Uterus (tissue), 4 donors: ENCODE measurements around the gene TAF12. TPM values are rescaled to one million over a fixed set of nuclear protein-coding genes. Genes with fewer than 3 reads are reported as not detected.
"Not testable (repeated sequence)": the region's sequence is repeated elsewhere in the genome, so short reads cannot be mapped to it uniquely, and the experiment has no call there.

ENCODE experiments used
- DNase-seq, 2 donors: peaks; one replicate each; pipeline ENCODE4 v3.0.0-alpha.2; 2019 to 2020
- H3K27ac ChIP-seq, 2 donors: fragments of 200-600 bp; sonication (generic); 1 replicate in 1 of 2; 2 replicates in 1 of 2; pipeline ENCODE4 v1.5.1; 2016 to 2018
- H3K27me3 ChIP-seq, 2 donors: fragments of 200-600 bp; sonication (generic); one replicate each; pipeline ENCODE4 v1.5.1; 2018 to 2019; ENCODE audit warnings: control low read depth in 1 of 2
- H3K36me3 ChIP-seq, 2 donors: fragments of 200-600 bp; sonication (generic); one replicate each; pipeline ENCODE4 v1.5.1; 2019; ENCODE audit warnings: control low read depth in 1 of 2
- H3K4me1 ChIP-seq, 2 donors: fragments of 200-600 bp; sonication (generic); one replicate each; pipeline ENCODE4 v1.5.1; 2018 to 2019; ENCODE audit warnings: control low read depth in 1 of 2
- H3K4me3 ChIP-seq, 2 donors: fragments of 200-600 bp; sonication (generic); 1 replicate in 1 of 2; 2 replicates in 1 of 2; pipeline ENCODE4 v1.5.1; 2018 to 2019; ENCODE audit warnings: mild to moderate bottlenecking in 1 of 2
- H3K9me3 ChIP-seq, 2 donors: fragments of 200-600 bp; sonication (generic); one replicate each; pipeline ENCODE4 v1.5.1; 2019; ENCODE audit warnings: control low read depth in 1 of 2
- CTCF ChIP-seq, 4 experiments: fragments of 200-600 bp in 2 of 4; fragments of 450-650 bp in 2 of 4; sonication (generic) in 2 of 4; IDR thresholded peaks; one replicate each; pipeline ENCODE4 v1.5.1; 2016 to 2019; ENCODE audit warnings: antibody characterized with exemption in 4 of 4, mild to moderate bottlenecking in 2 of 4, moderate library complexity in 1 of 4
- POLR2A ChIP-seq, 2 donors: fragments of 450-650 bp; IDR thresholded peaks; one replicate each; pipeline ENCODE4 v1.6.1; 2016; ENCODE audit warnings: antibody characterized with exemption in 2 of 2, mild to moderate bottlenecking in 1 of 2, moderate library complexity in 1 of 2
- intact Hi-C: fragments of 100-400 bp; cut with DNase I; formaldehyde crosslinking; loops from one replicate; pipeline ENCODE4 v1.15.1; 2023; ENCODE audit warnings: low total_unique reads
- total RNA-seq, 4 donors: library from RNA; depleted of rRNA in 3 of 4; stranded (reverse); fragments of >200 nt in 3 of 4; gene quantifications; one replicate each; pipeline versions ENCODE4 v1.1.0 to v1.2.4, GENCODE V29; 2014 to 2023
- donor health status: DM: yes; HTN: yes; CAD: no.

The TAF12 gene
- total RNA-seq, result 10 to 100 TPM in 3 of 4 donors, 1 to 10 TPM in 1; 5.3 to 24.4 (median 13.7) TPM

- H3K36me3 ChIP-seq, result no peaks in the 10 kb centered on the region
- H3K27me3 ChIP-seq, result no peaks in the 10 kb centered on the region
Measured at GRCh38 chr1:28642847-28643635, at the start of gene TAF12. TAF12 (minus strand) TSS chr1:28643067; CDS start chr1:28622081, 20,986 bp downstream.

GRCh38 chr1:28691627-28692026 is 48.8 kb upstream of the TAF12 start:
- intact Hi-C loops, H3K27ac ChIP-seq, H3K36me3 ChIP-seq, DNase-seq, H3K27me3 ChIP-seq, H3K4me1 ChIP-seq, H3K4me3 ChIP-seq, H3K9me3 ChIP-seq: not testable (repeated sequence)

More at GRCh38 chr1:28642847-28643635, at the start of gene TAF12:
- Histone ChIP-seq H3K9me3 (no peaks in the 10 kb centered on the region), H3K4me3 (peak within 1 kb of the TSS; percentile 69 to 75), H3K27ac (peak within 1 kb of the TSS; percentile 79 to 86), H3K4me1 (peaks cover 8 to 11% of the 10 kb centered on the region in 2 donors)
- TF ChIP-seq CTCF (IDR thresholded peaks at IDR 0.05) (peak; percentile 39 to 70 (median 60)), POLR2A (IDR thresholded peaks at IDR 0.05) (peak; percentile 91)
- peak; percentile 89 to 94 for DNase-seq
- intact Hi-C loops, result no loop called here

GRCh38 chr1:28684937-28685336 is 42.1 kb upstream of the TAF12 start:
- no peaks in the 10 kb centered on the region for H3K36me3 ChIP-seq
- TF ChIP-seq CTCF (IDR thresholded peaks at IDR 0.05), result no peak
- TF ChIP-seq POLR2A (IDR thresholded peaks at IDR 0.05), result no peak

GRCh38 chr1:28682840-28683239 is 40.0 kb upstream of the TAF12 start:
- Histone ChIP-seq H3K27me3 (no peaks in the 10 kb centered on the region), H3K9me3 (no peaks in the 10 kb centered on the region), H3K27ac (no peak overlapping the region), H3K36me3 (no peaks in the 10 kb centered on the region), H3K4me3 (no peak overlapping the region), H3K4me1 (no peaks in the 10 kb centered on the region)
- no peak for TF ChIP-seq POLR2A (IDR thresholded peaks at IDR 0.05)
- TF ChIP-seq CTCF (IDR thresholded peaks at IDR 0.05), result no peak
- DNase-seq, result no peak
- intact Hi-C loops, result no loop called here

More at GRCh38 chr1:28684937-28685336, 42.1 kb upstream of the TAF12 start:
- H3K4me1 ChIP-seq, result no peaks in the 10 kb centered on the region
- intact Hi-C loops, result no loop called here
- no peak for DNase-seq
- no peak overlapping the region for H3K4me3 ChIP-seq
- H3K27ac ChIP-seq, result no peak overlapping the region
- no peaks in the 10 kb centered on the region for H3K27me3 ChIP-seq
- H3K9me3 ChIP-seq, result no peaks in the 10 kb centered on the region

- Histone ChIP-seq H3K4me3 (no peak overlapping the region), H3K27me3 (no peaks in the 10 kb centered on the region), H3K4me1 (no peaks in the 10 kb centered on the region), H3K27ac (no peak overlapping the region), H3K36me3 (no peaks in the 10 kb centered on the region), H3K9me3 (no peaks in the 10 kb centered on the region)
- intact Hi-C loops, result no loop called here
- TF ChIP-seq POLR2A (IDR thresholded peaks at IDR 0.05), result no peak
- TF ChIP-seq CTCF (IDR thresholded peaks at IDR 0.05), result no peak
- no peak for DNase-seq
Measured at GRCh38 chr1:28680151-28680550, 37.3 kb upstream of the TAF12 start.
